DMS153 treated with DMSO at 0.1 percent for 48 hours (cell line): ENCODE results near the gene ACTL6B.

Experiments
- DNase-seq: peaks from one replicate; lab custom pipeline; 2025; ENCODE audit not compliant: unreplicated experiment; lab: John Stamatoyannopoulos, UW

Gene ACTL6B

DNA sequence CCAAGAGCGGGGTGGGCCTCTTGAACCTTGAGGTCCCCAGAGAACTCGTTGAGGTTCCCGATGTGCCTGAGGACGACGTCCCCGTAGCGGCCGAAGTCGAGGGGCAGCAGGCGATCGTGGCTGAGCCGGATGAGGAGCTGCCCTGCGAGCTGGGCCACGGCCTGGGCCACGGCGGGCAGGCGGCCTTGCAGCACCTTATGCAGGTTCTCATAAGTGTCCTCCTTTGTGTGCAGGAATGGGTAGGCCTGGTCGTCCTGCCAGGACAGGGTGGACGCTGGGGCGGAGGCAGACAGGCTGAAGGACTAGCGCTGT, 29.1 kb downstream of the ACTL6B start:
- no peak for DNase-seq

DNA sequence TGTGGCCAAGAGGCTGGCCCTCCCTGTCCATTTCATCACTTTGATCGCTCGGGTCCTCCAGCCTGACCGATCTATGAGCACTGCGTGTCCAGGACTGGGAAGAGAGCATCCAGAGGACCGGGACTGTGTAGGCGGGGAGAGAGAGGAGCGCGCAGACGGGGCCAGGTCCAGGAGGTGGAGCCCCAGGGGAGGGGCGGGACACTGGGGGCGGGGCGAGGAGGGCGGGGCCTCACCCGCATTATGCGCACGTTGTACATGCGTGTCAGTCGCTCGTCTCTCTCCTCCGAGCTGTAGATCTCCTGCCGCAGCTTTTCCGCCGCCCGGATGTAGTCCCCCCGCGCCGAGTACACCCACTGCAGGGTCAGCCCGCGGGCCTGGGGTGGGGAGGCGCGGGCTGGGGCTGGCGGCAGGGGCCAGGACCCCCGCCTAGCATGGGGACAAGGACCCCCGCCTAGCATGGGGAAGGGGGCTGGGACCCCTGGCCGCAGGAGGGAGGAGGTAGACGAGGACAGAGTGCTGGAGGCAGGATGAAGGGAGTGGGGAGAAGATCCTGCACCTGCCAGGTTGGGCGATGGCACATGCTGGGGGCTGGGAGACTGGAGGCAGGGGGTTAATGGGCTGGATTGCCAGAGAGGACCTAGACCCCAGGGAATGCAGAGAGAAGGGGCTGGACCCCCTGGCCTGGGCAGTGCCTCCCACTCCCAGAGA, 29.6 kb downstream of the ACTL6B start:
- DNase-seq: peak; percentile 42

DNA sequence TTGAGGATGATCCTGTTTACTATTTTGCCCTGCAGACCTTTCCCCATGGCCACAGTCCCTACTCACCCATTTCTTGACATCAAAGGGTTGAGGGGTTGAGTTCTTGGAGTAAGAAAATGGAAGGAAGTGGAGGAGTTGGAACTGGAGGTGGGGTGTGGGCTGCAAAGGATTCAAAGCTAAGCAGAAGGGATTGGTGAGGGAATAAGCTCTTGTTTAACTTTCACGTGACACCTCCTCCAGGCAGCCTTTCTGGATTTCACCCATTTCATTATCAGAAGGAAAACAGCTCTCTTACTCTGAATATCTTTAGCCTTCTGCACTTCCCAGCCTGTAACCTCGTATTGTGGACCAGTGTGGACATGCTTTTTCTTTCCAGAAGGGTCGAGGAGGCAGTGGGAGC, 30.2 kb downstream of the ACTL6B start:
- no peak for DNase-seq

DNA sequence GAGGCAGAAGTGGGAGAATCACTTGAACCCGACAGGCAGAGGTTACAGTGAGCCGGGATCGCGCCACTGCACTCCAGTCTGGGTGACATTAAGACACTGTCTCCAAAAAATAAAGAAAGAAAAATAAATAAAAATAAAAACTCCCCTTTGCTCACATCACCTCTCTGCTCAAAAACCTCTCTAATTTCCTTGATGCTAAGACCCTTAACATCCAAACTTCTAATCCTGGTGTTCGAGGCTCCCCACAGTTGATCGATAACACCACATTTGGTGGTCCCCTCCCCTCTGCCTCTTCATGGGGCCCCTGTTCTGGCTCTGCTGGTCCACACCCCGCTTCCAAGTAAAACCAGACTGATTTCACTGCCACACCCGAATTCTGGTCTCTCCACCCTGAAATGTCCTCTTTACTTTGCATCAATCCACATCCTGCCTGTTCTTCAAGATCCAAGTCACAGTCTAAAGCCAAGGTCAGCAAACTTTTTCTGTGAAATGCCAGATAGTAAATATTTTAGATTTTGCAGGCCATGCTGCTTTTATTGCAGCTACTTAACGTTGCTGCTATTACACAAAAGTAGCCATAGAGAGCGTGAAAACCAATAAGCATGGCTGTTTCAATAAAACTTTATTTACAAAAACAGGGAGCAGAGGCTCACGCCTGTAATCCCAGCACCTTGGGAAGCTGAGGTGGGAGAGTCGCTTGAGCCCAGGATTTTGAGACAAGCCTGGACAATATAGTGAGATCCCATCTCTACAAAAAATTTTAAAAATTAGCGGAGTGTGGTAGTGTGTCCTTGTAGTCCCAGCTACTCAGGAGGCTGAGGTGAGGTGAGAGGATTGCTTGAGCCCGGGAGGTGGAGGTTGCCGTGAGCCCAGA, 32.1 kb downstream of the ACTL6B start:
- DNase-seq: no peak

DNA sequence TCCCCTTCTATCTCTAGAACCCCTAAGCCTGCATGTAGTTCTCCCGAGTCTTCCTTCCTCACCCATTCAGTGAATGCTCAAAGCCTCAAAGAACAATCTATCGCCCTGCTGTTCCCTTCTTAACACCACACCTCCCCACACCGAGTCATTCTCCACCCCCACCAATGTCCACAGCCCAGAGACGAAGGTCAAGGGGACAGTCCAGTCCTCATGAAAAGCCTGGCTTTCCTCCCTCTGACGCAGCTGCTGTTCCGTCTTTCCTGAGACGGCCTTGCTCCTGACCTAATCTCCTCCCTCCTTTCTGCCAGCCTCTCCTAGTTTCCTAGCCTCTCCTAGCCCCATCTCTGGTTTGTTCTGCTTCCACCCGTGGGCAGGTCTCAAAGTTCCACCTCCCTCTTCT, 34.7 kb downstream of the ACTL6B start:
- DNase-seq: no peak

DNA sequence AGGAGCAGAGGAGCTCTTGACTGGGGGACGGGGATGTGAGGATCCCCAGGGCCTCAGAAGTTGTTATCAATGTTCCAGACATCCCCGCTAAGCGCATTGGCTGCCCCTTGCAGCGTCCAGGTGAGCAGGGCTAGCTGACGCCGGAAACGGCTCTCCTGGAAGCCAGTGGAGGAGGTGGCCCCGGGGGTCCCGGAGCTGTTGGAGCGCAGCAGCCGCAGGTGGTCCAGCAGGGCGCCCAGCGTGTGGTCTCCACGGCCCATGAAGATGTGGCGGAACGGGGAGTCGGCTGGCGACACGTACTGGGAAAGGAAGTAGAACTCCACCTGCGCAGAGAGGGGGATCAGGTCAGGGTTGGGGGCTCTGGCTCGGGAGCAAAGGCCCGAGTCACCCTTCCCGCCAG, 35.4 kb downstream of the ACTL6B start:
- DNase-seq: no peak

DNA sequence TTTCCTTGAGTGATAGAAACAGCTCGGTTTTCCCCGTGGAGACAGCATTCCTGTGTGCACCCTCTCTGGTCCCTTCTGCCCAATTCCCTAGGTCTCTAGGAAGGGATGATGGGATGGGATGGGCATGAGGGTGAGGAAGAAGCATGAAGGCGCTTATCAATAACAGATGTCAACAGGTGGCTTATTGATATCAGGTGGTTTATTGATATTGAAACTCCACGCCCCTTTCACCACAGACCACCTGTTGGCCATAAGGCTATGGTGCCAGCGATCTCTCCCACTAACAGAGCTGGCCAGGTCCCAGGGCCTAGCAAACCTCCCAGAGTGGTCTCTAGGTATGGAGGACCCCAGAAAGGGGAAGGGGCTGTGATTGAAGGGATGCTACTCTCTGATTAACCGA, 36.0 kb downstream of the ACTL6B start:
- DNase-seq: no peak

DNA sequence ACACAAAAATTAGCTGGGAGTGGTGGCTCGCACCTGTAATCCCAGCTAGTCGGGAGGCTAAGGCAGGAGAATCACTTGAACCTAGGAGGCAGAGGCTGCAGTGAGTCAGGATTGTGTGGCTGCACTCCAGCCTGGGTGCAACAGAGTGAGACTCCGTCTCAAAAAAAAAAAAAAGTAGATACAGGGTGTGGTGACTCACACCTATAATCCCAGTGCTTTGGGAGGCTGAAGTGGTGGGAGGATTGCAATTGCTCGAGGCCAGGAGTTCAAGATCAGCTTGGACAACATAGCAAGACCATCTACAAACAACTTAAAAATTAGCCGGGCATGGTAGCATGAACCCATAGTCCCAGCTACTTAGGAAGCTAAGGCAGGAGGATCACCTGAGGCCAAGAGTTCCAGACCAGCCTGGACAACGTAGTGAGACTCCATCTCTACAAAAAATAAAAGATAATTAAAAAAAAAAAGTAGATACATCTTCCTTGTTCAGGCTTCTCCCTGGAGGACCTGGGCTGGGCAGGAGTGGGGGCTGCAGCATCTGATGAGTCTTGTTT, 41.9 kb downstream of the ACTL6B start:
- no peak for DNase-seq

DNA sequence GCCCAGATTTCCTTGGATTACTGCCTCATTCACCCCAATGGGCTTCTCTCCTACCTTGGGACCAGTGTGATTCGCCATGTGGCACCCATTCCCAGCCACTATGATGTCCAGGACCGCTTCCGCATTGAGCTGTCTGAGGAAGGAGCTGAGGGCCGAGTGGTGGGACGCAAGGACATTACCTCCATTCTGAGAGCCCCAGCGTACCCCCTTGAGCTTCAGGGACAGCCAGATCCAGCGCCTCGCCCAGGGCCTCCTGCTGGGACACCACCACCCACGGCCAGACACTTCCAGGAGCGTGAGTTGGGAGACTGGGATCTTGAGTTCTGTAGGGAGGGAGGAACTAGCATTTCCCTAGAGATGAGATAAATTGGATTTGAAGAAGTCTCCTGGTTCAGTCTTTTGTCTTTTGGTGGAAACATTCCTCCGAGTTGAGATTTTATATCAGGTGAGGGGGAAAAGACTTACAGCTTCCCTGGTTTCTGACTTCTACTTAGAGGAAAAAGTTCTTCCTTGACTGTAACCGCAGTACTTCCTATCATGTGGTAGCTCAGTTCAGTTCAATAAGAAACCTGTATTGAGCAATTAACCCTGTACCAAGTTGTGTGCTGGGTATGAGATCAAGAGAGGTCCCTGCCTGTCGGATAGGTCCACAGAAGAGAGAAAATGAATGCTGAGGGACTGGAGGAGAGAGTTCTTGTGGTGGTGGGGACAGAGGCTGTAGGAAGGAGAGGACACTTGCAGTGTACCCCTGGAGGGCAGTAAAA, 42.7 kb downstream of the ACTL6B start:
- DNase-seq: no peak

DNA sequence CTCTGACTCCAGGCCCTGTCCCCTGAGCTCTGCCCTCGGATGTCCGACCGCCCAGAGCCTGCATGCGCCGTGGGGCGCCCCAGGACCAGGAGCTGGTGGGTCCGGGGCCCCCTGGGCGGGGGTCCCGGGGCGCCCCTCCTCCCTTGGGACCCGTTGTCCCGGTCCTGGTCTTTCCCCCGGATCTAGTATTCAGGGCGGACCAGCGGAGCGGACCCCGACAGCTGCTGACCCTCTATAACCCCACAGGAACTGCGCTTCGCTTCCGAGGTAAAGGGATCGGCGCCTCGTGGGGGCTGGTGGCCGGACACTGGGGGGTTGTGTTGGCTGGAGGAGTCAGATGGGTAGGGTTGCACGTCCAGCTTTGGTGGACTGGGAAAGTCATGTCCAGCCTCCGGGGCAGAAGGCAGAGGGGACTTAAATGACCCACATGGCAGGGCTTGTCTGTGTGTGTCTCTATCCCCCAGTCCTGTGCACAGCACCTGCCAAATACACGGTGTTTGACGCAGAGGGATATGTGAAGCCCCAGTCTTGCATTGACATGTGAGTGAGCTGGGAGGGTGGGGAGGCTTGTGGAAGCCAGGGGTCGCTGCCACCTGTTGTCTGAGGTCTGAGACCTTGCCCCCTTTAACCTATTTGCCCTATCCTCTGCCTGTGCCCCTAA, 43.4 kb downstream of the ACTL6B start:
- no peak for DNase-seq

DNA sequence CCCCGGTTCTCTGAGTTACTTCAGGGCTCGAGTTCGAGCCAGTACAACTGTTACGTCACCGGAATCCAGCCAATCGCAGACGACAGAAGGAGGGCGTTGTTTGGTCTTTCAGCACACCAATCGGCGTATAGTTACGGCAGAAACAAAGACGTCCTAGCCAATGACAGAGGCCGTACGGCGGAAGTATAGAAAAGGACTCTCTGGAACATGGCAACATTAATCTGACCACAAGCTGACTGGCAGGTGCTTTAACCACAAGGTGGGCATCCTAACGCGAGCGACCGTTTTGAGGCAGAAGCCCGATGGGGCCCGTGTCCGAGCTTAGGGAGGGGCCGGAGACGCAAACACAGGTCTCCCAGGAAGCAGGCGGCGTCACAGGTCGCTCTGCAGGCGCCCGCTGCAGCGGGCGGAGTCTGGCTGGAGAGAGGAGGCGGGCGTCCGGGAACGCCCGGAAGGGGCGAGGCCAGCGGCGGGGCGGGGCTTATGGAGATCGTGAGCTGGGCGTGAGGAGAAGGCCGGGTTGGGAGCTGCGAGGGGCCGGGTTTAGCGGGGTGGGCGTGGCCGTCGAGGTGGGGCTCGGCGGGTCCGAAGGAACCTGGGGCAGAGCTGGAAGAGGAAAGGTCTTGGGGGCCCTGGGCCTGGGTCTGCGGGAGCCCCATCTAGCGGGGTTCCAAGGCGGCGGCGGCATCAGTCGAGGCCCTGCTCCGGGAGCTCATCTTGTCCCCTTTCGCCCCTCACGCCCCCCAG, 44.1 kb downstream of the ACTL6B start, which contains the start of gene MOSPD3:
MOSPD3 (plus strand) TSS at position 558 of the 747 bp plus-strand sequence. CDS start 252 bp downstream, outside the sequence.
- peak; percentile 98 for DNase-seq

DNA sequence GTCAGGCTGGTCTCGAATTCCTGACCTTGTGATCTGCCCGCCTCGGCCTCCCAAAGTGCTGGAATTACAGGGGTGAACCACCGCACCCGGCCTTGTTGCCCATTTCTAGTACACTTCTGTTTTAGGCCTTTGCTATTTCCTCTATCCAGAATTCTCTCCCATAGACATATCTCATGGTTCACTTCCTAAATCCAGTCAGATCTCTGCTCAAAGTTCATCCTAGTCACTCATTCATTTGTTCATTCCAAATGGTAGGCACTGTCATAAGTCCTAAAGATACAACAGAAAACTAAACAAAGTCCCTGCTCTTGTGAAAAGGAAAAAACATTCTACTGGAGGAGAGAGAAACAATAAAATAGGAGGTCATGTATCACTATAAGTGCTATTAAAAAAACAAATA, 46.3 kb downstream of the ACTL6B start:
- DNase-seq: no peak

DNA sequence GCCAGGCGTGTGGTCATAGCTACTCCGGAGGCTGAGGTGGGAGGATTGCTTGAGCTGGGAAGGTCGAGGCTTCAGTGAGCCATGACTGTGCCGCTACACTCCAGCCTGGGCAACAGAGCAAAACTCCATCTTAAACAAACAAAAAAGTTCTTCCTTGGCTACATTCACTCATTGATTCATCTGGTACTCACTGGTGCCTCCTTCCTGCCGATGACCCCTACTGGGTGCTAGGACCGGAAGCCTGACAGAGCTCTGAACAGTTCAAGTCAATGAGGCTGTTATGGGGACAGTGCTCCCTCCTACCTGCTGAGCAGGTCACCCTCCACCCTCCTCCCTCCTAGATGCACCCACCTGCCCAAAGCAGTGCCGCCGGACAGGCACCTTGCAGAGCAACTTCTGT, 49.1 kb downstream of the ACTL6B start:
- DNase-seq: no peak

DNA sequence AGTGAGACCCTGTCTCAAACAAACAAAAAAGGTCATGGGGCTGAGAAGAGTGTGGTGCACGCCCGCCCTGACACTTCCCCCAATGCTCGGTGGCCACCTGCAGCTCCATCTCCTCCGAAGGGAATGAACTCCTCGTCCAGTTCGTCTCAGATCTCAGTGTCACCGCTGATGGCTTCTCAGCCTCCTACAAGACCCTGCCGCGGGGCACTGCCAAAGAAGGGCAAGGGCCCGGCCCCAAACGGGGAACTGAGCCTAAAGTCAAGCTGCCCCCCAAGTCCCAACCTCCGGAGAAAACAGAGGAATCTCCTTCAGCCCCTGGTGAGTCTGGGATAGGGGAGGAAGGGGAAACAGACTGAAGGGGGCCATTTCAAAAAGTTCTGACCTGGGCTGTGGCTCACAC, 49.9 kb downstream of the ACTL6B start:
- DNase-seq: no peak

DNA sequence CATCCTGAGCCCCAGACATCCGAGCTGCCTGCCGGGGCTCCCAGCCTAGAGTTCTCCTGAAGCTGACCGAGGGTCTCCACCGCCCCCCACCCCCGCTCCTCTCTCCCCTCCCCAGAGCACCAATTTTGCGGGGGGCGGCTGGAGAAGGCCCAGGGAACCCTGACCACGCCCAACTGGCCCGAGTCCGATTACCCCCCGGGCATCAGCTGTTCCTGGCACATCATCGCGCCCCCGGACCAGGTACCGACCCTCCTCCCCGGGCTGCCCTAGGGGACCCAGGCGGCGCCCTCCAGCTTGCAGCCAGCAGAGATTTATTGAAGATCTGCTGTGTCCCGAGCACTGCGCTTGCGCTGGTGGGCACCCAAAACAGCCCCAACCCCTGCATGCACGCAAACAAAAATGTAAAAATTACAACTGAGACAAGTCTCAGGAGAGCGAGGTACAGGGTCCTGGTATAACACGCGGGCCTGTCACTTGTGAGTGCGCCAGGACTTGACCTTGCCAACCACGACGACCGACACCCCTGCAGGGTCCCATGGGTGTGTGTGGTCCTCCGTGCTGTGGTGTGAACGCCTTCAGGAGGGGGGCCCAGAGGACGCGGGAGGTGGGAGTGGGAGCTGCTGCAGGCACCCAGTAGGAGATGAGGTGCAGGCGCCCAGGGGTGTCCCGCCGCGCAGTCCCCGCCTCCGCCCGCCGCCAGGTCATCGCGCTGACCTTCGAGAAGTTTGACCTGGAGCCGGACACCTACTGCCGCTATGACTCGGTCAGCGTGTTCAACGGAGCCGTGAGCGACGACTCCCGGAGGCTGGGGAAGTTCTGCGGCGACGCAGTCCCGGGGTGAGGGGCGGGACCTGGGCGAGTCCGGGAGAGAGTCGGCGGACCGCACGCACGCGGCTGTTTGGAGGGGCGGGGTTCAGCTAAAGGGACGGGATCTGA, 51.0 kb downstream of the ACTL6B start:
- no peak for DNase-seq

DNA sequence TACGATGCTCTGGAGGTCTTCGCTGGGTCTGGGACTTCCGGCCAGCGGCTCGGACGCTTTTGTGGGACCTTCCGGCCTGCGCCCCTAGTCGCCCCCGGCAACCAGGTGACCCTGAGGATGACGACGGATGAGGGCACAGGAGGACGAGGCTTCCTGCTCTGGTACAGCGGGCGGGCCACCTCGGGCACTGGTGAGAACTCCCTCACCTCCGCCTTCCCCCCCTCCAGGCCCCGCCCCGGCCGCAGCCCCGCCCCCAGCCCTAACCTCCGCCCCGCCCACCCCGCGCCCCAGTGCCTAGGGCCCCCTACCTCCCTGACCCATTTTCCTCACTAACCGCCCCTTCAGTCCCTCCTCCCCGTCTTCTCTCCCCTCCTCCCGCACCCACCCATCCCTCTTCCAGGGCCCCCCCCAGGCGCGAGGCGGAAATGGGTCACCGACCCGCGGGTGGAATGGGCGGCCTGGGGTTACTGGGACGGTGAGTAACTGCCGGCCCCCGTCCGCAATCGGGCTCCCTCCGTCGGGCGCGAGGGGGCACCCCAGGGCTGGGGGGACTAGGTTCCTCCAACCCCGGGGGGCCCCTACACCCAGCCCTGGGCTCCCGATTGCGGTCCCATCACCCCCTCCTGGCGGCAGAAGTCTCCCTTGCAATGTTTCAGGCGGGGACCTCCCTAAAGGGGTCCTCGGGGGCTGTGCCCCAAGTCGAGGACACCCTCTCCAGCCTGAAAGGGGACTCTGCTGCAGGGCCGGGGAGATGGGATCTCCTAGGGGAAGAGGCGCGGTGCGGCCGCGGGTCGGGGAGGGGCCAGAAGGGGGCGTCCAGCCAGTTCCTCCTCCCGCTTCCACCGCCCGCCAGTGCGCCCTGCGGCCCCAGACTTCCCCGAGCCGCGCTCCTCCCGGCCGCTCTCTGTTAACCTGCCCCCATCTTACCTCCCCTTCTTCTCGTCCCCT, 51.9 kb downstream of the ACTL6B start:
- peak; percentile 17 for DNase-seq

DNA sequence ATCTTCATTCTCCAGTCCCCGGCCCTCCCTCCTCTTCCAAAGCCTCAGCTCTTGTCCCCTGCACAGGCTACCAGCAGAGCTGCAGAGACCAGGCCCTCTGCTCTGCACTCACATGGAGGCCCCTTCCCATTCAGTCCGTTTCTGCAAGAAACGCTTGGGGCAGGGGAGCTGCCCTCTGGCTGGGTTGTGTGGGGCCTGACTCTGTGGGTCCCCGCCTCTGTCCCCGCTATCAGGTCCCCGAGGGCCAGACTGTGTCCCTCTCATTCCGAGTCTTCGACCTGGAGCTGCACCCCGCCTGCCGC, 52.6 kb downstream of the ACTL6B start:
- DNase-seq: no peak
